DOHH2 (cell line): ENCODE results near the gene CPED1.

Source experiments
- CTCF ChIP-seq: fragments of 200-600 bp; sonication (generic); IDR thresholded peaks from one replicate; pipeline ENCODE4 v1.5.1; 2014; ENCODE audit warnings: antibody characterized with exemption, mild to moderate bottlenecking, low read depth, low read length; ENCODE audit not compliant: poor library complexity, severe bottlenecking
- EZH2phosphoT487 ChIP-seq: fragments of 200-600 bp; sonication (generic); IDR thresholded peaks from 2 replicates; pipeline ENCODE4 v1.6.1; 2017; ENCODE audit warnings: borderline replicate concordance, mild to moderate bottlenecking, antibody characterized with exemption, low read length, moderate library complexity, mixed read lengths

- TF ChIP-seq CTCF = no peak
- no peak for TF ChIP-seq EZH2phosphoT487
Observed at GRCh38 chr7:121076350-121077164, 88.0 kb downstream of the CPED1 start.
